ENCODE measurements around the gene NPHP3.

- TF ChIP-seq TAF1 (IDR thresholded peaks at IDR 0.05; ENCODE audit: borderline replicate concordance, insufficient read depth, low read length): no peak
- no peak for TF ChIP-seq POLR2AphosphoS5 (IDR thresholded peaks at IDR 0.05; ENCODE audit: low read depth, low read length)
- TF ChIP-seq REST (IDR thresholded peaks at IDR 0.05; ENCODE audit: insufficient read depth in 1 of 2, low read depth in 2 of 2, low read length in 2 of 2): no peak
- TF ChIP-seq FOXP2 (optimal IDR thresholded peaks at IDR 0.05; ENCODE audit: borderline replicate concordance, extremely low read depth, extremely low read length, insufficient read depth): no peak
- no peak for TF ChIP-seq SIN3A (IDR thresholded peaks at IDR 0.05; ENCODE audit: borderline replicate concordance, insufficient read depth, low read length)
These were observed 56.9 kb downstream of the NPHP3 start for GRCh38 chr3:132665230-132665745.

Measured in PFSK-1 (cell line).